Inflammatory macrophage treated with lipopolysaccharide for 1 hour (primary cell): ENCODE results near the gene GALNT2.
A peak's percentile ranks its signal among the peaks of the same experiment; 100 is the strongest.

Experiments
- DNase-seq, 2 donors: peaks; one replicate each; pipeline ENCODE4 v3.0.0-alpha.2; 2020 to 2022

The GALNT2 gene

DNA sequence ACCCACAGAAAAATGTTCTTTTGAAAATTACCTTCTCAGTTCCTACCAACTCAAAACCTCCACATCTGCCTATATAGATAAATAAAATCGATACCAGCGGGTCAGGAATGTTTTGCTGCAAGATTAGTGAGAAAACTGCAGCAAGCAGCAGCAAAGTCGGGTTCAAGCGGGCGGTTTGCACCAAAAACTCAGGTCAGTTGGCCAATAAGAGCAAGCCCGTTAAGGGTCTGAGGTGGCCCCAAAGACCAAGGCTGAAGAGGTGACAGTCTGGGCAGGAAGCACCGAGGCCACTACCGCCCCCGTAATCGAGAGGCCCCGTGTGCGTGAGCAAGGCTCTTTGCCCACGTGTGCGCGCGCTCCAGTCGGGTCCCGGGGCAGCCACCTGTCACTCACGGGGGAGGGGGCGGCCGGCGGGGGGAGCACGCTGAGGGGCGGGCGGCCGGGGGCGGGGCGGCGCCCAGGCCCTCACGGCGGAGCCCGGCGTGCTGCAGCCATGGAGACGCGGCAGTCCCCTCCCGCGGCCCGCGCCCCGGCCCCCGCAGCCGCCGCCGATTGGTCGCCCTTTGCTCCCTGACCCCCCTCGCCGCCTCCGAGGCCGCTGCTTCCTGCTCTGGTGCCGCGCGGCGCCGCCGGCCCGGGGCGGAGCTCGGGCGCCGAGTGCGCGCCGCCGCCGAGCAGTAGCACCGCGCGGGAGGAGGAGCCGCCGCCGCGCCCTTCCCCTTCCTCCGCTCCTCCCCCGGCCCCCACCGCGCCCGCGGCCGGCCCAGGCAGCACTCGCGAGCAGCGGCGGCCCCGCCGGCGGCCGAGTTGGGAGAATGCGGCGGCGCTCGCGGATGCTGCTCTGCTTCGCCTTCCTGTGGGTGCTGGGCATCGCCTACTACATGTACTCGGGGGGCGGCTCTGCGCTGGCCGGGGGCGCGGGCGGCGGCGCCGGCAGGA is at the start of gene GALNT2:
GALNT2 (plus strand) TSS at position 773 of the 939 bp plus-strand sequence; CDS start at position 816, 43 bp downstream.
- peak; percentile 88 to 89 for DNase-seq

GRCh38 chr1:230020451-230020850 is 46.6 kb upstream of the GALNT2 start:
- DNase-seq: no peak

GRCh38 chr1:230022666-230023380 is 44.2 kb upstream of the GALNT2 start:
- DNase-seq: no peak

DNA sequence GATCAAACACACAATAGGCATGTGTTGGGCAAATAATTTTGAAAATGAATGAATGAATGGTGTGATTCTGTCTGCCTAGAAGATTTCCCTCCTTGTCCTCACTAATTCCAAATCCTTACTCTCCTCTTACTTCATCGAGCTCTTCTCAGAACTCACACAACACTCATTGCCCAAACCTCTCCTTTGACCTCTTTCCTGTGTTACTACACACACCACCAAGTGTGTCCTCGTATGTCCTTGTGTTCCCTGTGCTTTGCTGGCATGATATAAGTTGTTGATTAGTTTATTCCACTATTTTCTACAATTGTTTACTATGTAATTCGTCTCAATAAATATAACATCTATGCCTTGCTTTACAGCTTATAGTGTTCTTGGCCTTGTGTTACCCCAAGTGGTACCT is 41.4 kb upstream of the GALNT2 start:
- no peak for DNase-seq

DNA sequence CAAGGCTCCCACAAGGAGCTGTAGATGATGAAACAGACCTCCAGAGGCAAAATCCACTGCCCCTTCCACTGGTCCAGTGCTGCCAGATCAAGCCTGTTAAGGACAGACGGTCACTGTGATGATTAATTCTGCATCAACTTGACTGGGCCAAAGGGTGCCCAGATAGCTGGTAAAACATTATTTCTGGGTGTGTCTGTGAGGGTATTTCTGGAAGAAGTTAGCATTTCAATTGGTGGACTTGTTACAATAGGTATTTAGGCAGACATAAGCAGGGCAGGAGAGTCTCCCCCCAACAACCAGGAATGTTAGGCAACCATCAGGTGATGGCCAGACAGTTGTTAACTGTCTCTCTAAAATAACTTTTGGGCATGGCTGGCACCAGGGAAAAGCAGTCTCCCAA is 40.9 kb upstream of the GALNT2 start:
- no peak for DNase-seq

DNA sequence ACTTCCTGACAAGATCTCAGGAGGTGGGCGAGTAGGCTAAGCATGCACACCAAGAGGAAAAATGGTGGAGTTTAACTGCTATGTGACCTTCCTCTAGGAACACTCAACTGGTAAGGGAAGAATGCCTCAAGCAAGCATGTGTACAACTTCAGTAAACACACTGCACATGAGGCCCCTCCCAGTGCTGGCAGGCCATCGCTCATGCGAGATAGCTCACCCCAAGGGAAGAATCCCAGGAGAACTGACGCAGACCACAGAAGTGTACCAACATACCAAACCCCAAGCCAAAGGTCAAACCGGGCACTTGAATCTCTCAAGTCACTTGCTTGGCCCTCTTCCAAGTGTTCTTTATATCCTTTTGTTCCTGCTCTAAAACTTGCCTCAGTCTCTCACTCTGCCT is 40.5 kb upstream of the GALNT2 start:
- no peak for DNase-seq

GRCh38 chr1:230028602-230029223 is 38.3 kb upstream of the GALNT2 start:
- DNase-seq: no peak

GRCh38 chr1:230029244-230029941 is 37.6 kb upstream of the GALNT2 start:
- DNase-seq: no peak

DNA sequence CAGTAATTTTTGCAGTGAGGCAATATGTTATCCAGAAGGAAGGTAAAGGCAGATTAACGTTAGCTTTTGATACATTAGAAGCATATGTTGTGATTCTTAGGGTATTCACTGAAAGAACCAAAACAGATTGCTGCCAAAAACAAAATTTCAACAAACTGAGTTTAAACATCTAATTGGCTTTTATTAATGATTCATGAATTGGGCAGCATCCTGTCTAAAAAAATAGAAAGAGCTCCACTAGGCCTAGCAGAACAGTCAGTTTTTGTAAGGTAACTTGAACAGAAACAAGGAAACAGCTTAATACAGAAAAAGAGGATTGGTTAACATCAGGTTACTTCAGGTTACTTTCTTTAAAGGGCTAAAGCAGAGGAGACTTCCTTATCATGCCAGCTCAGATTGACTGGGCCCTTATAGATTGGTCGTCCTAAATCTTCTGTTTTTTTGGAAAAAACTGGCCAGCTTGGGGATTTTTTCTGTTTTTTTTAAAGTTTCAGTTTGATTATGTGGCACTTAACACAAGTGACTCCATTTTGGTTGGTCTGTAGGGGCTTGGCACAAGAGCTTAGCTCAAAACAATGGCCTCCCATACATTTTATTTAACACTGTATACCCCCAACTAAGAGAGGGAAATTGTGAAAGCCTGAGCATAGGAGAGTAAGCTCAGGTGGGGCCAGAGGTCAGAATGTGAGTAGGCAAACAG is 36.8 kb upstream of the GALNT2 start:
- DNase-seq: peak in 1 of 2 donors; percentile 11

- peak; percentile 77 to 91 for DNase-seq
Observed at GRCh38 chr1:230031131-230031530, 35.9 kb upstream of the GALNT2 start.

DNA sequence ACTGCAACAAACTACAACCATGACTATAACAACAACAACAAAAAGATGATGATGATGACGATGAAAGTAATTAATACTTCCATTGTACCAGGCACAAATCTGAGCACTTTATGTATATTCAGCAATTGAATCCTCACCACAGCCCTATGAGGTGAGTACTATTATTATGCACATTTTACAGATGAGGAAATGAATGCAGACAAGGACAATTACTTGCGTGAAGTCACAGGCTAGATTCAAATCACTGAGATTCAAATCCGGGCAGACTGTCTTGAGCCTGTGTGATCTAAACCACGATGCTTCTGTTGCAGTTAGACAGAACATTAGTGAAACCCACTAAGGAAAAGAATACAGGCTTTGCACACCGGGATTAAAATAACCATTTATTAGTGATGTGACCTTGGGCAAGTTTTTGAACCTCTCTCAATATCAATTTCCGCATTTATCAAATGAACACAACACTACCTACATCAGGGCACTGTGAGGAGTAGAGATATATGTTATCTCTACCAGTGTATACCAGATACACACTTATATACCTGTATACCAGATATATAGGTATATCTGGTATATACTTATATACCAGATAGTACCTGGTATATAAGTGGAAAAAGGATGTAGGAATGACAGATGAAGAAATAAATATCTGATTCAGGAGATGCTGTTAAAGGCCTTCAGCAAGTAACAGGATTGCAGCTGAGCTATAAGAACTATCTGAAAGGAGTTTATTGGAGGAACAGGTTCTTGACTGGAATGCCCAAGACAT is 34.3 kb upstream of the GALNT2 start:
- no peak for DNase-seq

DNA sequence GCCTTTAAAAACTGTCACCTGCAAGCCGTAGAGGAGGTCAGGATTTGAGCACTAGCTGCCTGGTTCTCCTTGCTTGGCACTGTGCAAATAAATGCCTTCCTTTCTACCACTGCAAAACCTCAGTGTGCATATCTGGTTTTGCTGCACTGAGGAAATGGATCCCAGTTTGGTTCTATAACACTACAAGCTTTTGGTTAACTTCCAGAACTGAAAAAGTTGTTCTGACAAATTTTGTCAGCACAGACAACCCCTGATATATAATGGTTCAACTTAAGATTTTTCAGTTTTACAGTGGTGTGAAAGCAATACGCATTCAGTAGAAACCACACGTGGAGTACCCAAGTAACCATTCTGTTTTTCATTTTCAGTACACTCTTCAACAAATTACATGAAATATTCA is 29.8 kb upstream of the GALNT2 start:
- DNase-seq: no peak

- DNase-seq: no peak
Observed at GRCh38 chr1:230040440-230040839, 26.6 kb upstream of the GALNT2 start.

GRCh38 chr1:230043081-230043480 is 24.0 kb upstream of the GALNT2 start:
- peak; percentile 19 to 27 for DNase-seq

- no peak for DNase-seq
Observed at GRCh38 chr1:230044729-230045128, 22.3 kb upstream of the GALNT2 start.

- no peak for DNase-seq
Observed at GRCh38 chr1:230047114-230047865, 19.7 kb upstream of the GALNT2 start.

GRCh38 chr1:230048322-230048721 is 18.7 kb upstream of the GALNT2 start:
- no peak for DNase-seq

- DNase-seq: no peak
Observed at GRCh38 chr1:230048922-230049321, 18.1 kb upstream of the GALNT2 start.

DNA sequence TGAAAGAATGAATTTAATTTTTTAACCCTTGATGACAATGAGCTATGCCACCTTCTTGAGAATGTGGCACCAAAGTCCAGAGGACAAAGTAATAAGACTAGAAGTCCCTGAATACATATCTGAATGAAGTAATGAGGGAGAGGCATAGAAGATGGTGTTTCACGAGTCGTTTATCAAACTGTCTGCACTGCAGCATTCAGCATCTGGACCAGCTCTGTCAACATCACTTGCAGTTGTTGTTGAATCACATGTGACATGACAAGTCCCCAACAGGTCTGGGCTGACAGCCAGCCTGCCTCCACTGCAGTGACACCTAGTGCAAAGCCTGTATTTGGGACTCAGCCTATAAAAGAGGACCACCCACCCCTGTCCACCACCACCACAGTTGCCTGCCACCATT is 17.3 kb upstream of the GALNT2 start:
- DNase-seq: no peak

GRCh38 chr1:230050973-230051735 is 15.9 kb upstream of the GALNT2 start:
- no peak for DNase-seq
